Stimulated activated CD8-positive, alpha-beta memory T cell treated with anti-CD3 and anti-CD28 coated beads, Interleukin-12 subunit alpha, Interleukin-12 subunit beta, amount 100 ng/mL, for 24 hours (primary cell): ENCODE measurements around the gene RBL1.
"Not testable (repeated sequence)": the region's sequence is repeated elsewhere in the genome, so short reads cannot be mapped to it uniquely, and the experiment has no call there.

Experiments
- DNase-seq: peaks from one replicate; pipeline ENCODE4 v3.0.0-alpha.2; 2020; ENCODE audit errors: extremely low read depth

The RBL1 gene

GRCh38 chr20:36997121-36997520, 98.7 kb downstream of the RBL1 start:
- DNase-seq: no peak

DNA sequence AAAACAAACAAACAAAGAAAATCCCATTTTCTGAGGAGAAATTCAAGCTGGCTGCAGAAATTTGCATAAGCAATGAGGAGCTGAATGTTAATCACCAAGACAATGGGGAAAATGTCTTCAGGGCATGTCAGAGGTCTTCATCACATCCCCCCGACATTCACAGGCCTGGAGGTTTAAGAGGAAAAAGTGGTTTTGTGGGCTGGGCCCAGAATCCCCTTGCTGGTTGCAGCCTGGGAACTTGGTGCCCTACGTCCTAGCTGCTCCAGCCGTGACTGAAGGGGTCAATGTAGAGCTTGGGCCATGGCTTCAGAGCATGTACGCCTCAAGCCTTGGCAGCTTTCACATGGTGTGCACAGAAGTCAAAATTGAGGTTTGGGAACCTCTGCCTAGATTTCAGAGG, 101.6 kb downstream of the RBL1 start:
- DNase-seq: not testable (repeated sequence)

DNA sequence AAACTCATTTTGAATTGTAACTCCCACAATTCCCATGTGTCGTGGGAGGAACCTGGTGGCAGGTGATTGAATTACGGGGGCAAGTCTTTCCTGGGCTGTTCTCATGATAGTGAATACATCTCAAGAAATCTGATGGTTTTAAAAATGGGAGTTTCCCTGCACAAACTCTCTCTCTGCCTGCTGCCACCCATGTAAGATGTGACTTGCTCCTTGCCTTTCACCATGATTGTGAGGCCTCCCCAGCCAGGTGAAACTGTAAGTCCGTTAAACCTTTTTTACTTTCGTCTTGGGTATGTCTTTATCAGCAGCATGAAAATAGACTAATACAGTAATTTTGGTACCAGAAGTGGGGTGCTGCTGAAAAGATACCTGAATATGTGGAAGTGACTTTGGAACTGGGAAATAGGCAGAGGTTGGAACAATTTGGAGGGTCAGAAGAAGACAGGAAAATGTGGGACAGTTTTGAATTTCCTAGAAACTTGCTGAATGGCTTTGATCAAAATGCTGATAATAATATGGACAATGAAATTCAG, 102.9 kb downstream of the RBL1 start:
- no peak for DNase-seq

DNA sequence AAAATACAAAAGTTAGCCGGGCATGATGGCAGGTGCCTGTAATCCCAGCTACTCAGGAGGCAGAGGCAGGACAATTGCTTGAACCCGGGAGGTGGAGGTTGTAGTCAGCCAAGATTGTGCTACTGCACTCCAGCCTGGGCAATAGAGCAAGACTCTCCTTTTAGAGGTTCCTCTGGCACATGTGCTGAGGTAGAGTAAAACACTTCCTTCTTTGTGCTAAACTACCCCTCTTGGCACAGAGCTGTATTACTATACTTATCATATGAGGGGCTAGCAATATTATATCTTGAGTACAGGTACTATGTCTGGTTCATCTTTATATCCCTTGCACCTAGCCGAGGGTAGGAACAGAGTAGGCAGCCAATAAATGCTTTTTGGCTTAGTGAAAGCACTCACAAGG, 104.1 kb downstream of the RBL1 start:
- DNase-seq: no peak

GRCh38 chr20:36989797-36990196, 106.0 kb downstream of the RBL1 start:
- DNase-seq: no peak

DNA sequence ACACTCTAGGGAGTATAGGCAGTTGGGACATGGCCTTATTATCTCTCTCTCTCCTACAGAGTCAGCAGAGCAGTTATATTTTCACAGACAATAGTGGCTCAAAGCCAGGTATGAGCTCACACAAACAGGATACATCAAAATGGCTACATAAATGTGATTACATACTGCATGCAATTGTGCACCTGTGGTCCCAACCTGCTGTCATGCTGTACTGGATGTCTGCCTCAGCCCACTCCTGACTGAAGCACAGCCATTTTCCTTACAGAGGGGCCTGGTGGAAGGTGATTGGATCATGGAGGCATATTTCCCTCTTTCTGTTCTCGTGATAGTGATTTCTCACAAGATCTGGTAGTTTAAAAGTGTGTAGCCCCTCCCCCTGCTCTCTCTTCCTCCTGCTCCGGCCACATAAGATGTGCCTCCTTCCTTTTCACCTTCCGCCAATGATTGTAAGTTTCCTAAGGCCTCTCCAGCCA, 107.3 kb downstream of the RBL1 start:
- DNase-seq: no peak

GRCh38 chr20:36984257-36984638, 111.5 kb downstream of the RBL1 start:
- DNase-seq: no peak

DNA sequence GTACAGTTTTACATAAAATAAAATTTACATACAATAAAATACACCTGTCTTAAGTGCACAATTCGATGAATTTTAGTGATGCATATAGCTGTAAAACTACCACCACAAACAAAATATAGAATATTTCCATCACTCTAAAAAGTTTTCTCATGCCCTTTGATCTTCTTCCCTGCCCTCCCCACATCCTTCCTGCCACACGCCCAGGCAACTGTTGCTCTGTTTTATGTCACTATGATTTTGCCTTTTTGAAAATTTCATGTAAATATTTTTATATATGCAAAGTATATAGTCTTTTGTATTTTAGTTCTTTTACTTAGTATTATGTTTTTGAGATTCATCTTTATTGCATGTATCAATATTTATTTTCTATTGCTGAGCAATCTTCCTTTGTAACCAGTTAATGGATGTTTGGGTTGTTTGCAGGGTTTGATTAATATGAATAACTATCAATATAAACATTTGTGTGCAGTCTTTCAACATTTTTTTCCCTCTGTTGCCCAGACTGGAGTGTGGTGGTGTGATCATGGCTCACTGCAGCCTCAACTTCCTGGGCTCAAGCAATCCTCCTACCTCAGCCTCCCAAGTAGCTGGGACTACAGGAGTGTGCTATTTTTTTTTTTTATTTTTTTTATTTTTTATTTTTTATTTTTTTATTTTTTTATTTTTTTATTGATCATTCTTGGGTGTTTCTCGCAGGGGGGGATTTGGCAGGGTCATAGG, 120.5 kb downstream of the RBL1 start:
- DNase-seq: no peak

GRCh38 chr20:36974660-36975059, 121.1 kb downstream of the RBL1 start:
- DNase-seq: no peak

DNA sequence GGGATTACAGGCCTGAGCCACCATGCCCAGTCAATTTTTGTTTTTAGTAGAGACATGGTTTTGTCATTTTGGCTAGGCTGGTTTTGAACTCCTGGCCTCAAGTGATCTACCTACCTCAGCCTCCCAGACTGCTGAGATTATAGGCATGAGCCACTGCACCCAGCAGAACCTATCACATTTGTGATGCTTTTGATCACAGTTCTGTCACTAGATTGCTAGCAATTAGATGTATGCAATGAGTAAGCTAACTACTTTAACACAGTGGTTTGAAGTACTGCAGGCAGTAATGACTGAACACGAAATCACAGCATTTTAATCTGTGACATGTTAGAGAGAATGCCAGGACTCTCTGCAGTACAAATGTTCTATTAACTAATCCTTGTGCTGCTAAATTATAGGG, 124.7 kb downstream of the RBL1 start:
- DNase-seq: no peak

DNA sequence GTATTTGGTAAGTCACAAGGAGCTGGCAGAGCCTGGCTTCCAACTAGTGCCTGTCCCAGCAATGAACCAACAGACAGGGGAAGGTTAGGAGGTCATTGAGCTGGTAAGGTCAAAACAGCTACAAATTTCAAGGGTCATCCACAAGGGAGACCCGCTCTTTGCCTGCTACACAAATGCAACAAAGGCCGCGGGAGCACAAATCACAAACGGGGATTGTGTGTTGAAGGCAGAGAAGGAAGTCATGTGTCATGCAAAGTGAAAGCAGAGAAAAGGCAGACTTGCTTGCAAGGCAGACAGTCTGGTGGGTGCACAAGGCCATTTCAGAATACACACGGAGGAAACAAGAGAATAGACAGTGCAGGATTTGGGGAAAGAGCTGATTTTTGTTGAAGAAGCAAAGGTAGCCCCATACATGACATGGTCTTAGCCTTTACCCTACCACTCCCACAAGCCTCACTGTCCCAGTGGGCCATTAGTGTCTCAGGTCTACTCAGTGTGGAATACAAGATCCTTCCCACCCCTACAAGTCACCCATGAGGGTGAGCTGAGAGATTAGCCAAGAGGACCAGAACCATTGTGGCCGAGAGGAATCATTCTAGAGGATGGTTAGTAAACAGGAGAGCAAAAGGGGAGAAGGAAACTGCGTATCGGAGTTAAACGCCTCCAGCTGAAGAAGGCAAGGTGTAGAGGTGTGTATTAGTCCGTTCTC, 126.2 kb downstream of the RBL1 start:
- no peak for DNase-seq

GRCh38 chr20:36969051-36969450, 126.7 kb downstream of the RBL1 start:
- DNase-seq: no peak

DNA sequence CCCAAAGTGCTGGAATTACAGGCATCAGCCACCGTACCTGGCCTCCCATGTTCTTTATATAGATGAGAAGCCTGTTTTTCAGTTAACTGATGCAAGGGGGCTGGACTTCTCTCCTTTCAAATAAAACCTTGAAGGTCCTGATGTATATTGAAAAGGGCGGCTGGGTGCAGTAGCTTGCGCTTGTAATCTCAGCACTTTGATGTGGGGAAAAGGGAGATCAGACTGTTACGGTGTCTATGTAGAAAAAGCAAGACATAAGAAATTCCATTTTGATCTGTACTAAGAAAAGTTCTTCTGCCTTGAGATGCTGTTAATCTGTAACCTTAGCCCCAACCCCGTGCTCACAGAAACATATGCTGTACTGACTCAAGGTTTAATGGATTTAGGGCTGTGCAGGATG, 128.2 kb downstream of the RBL1 start:
- DNase-seq: no peak

DNA sequence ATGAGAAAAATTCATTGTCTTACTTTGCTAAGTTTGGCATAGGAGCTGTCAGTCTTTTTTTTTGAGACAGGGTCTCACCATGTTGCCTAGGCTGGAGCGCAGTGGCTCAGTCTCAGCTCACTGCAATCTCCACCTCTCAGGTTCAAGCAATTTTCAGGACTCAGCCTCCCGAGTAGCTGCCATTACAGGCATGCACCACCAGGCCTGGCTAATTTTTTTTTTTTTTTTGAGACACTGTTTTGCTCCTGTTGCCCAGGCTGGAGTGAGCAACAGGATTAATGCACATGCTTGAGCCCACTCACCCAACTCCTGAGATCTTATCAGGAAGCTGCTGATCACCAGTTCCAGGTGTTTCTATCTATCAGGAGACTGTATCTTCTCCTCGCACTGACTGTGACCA, 128.8 kb downstream of the RBL1 start:
- DNase-seq: not testable (repeated sequence)

GRCh38 chr20:36962354-36962941, 133.3 kb downstream of the RBL1 start:
- not testable (repeated sequence) for DNase-seq

GRCh38 chr20:36959242-36959641, 136.6 kb downstream of the RBL1 start:
- no peak for DNase-seq

GRCh38 chr20:36957875-36958667, 137.7 kb downstream of the RBL1 start:
- no peak for DNase-seq

DNA sequence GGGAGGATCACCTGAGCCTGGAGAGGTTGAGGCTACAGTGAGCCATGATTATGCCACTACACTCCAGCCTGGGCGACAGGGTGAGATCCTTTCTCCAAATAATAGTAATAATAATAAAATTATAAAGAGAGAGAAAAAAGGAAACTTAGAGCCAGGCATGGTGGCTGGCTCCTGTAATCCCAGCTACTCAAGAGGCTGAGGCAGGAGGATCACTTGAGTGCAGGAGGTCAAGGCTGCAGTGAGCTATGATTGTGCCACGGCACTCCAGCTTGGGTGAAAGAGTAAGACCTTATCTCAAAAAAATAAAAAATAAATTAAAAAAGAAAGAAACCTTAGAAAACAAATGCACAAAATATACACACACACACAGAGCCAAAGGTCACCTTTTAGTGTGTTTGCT, 139.1 kb downstream of the RBL1 start:
- no peak for DNase-seq

GRCh38 chr20:36956016-36956415, 139.8 kb downstream of the RBL1 start:
- DNase-seq: no peak

GRCh38 chr20:36951979-36952738, 143.6 kb downstream of the RBL1 start:
- DNase-seq: no peak
